HepG2 (cell line): ENCODE results near the gene MTG1. TPM values are rescaled to one million over a fixed set of nuclear protein-coding genes. Genes with fewer than 3 reads are reported as not detected.

Source experiments
- ATAC-seq: fragments of 200-7000 bp; cut with Tn5 transposase; 3 replicates; pipeline ENCODE4 v1.9.1; 2020; ENCODE audit warnings: mild to moderate bottlenecking, moderate library complexity
- BruUV-seq: library from RNA; stranded (reverse); fragments of 400-500 nt; replicated peaks from 2 replicates; lab custom pipeline; 2021; lab: Mats Ljungman, UMichigan
- CTCF ChIA-PET: fragments of 300-600 bp; formaldehyde crosslinking; extraction: SDS; loops from one replicate; lab custom pipeline; 2021; ENCODE audit warnings: low total read pairs, inconsistent platforms, low intra/inter-chr PET ratio; lab: Yijun Ruan, JAX
- POLR2A ChIA-PET: fragments of 350-600 bp; sonication (Branson Sonifier 250); formaldehyde crosslinking; loops from one replicate; lab custom pipeline; 2020; ENCODE audit warnings: antibody characterized with exemption, inconsistent platforms; lab: Yijun Ruan, JAX
- DNase-seq: peaks from one replicate; pipeline ENCODE4 v3.0.0-alpha.2; 2015; ENCODE audit warnings: low spot score
- FAIRE-seq: peaks from 3 replicates; lab custom pipeline; 2011; peaks lifted over from hg19 to GRCh38; lab: Jason Lieb, UNC
- H2AFZ ChIP-seq: one replicate; pipeline ENCODE4 v1.6.1; 2011; ENCODE audit warnings: low read length, inconsistent platforms
- H3K27ac ChIP-seq: fragments of 300-600 bp; 3 replicates; pipeline ENCODE4 v1.8.0; 2011; ENCODE audit warnings: mixed run types, mild to moderate bottlenecking, mixed read lengths, low read length, inconsistent platforms; ENCODE audit not compliant: insufficient read depth; ENCODE audit errors: extremely low read length
- H3K27me3 ChIP-seq, 2 experiments: fragments of 200-600 bp in 1 of 2; 2 replicates in 1 of 2; 3 replicates in 1 of 2; pipeline versions ENCODE4 v1.6.0 to v1.8.0; 2011; ENCODE audit warnings: low read length in 2 of 2, mild to moderate bottlenecking in 2 of 2, moderate library complexity in 2 of 2, inconsistent platforms in 1 of 2; ENCODE audit not compliant: insufficient read depth in 2 of 2, control insufficient read depth in 1 of 2
- H3K36me3 ChIP-seq, 2 experiments: fragments of 200-600 bp in 1 of 2; replicated peaks in 1 of 2; 2 replicates in 1 of 2; 3 replicates in 1 of 2; pipeline versions ENCODE4 v1.5.1 to v1.8.0; 2011; ENCODE audit warnings: low read length in 2 of 2, inconsistent platforms in 1 of 2; ENCODE audit not compliant: insufficient read depth in 2 of 2, control insufficient read depth in 1 of 2
- H3K4me1 ChIP-seq: 2 replicates; pipeline ENCODE4 v1.5.1; 2012; ENCODE audit warnings: low read length, inconsistent platforms; ENCODE audit not compliant: insufficient read depth
- H3K4me2 ChIP-seq: 2 replicates; pipeline ENCODE4 v1.6.0; 2011; ENCODE audit warnings: low read depth, low read length, inconsistent platforms
- H3K4me3 ChIP-seq, 3 experiments: fragments of 200-600 bp in 1 of 3; sonication (generic), shearing (Covaris generic) in 1 of 3; replicated peaks in 1 of 3; 2 replicates each; pipeline ENCODE4 v1.5.1; 2011 to 2016; ENCODE audit warnings: low read length in 3 of 3, inconsistent platforms in 2 of 3, low read depth in 2 of 3, mild to moderate bottlenecking in 2 of 3, control low read depth in 1 of 3, mixed read lengths in 1 of 3; ENCODE audit not compliant: insufficient read depth in 1 of 3
- H3K79me2 ChIP-seq: one replicate; pipeline ENCODE4 v1.6.1; 2011; ENCODE audit warnings: low read length, inconsistent platforms; ENCODE audit not compliant: insufficient read depth
- H3K9ac ChIP-seq: 2 replicates; pipeline ENCODE4 v1.6.0; 2011; ENCODE audit warnings: mild to moderate bottlenecking, low read depth, low read length, inconsistent platforms; ENCODE audit not compliant: insufficient read depth
- H3K9me3 ChIP-seq: 2 replicates; pipeline ENCODE4 v1.5.1; 2012; ENCODE audit warnings: mild to moderate bottlenecking, low read length
- H4K20me1 ChIP-seq: 2 replicates; pipeline ENCODE4 v1.6.0; 2011; ENCODE audit warnings: inconsistent platforms, mild to moderate bottlenecking, low read length, moderate library complexity; ENCODE audit not compliant: insufficient read depth
- ARID5B ChIP-seq: IDR thresholded peaks from 2 replicates; pipeline ENCODE4 v1.4.0; 2020; ENCODE audit warnings: mild to moderate bottlenecking, missing genetic modification reagents
- ARNT ChIP-seq: fragments of 450-650 bp; IDR thresholded peaks from 2 replicates; pipeline ENCODE4 v1.6.1; 2017
- ELF1 ChIP-seq: sonication (generic); formaldehyde crosslinking; IDR thresholded peaks from 2 replicates; pipeline ENCODE4 v1.4.0; 2020; ENCODE audit warnings: missing genetic modification reagents
- FOXO1 ChIP-seq: sonication (generic); formaldehyde crosslinking; IDR thresholded peaks from 2 replicates; pipeline ENCODE4 v1.4.0; 2020; ENCODE audit warnings: missing genetic modification reagents
- MYC ChIP-seq: sonication (generic); formaldehyde crosslinking; IDR thresholded peaks from 2 replicates; pipeline ENCODE4 v1.9.0; 2021; ENCODE audit warnings: missing genetic modification reagents, borderline replicate concordance
- POLR2AphosphoS5 ChIP-seq: IDR thresholded peaks from 2 replicates; pipeline ENCODE4 v1.6.1; 2012; ENCODE audit warnings: low read depth, low read length
- SALL1 ChIP-seq: sonication (generic); formaldehyde crosslinking; IDR thresholded peaks from 2 replicates; pipeline ENCODE4 v1.8.0; 2022; ENCODE audit warnings: mild to moderate bottlenecking, missing genetic modification reagents
- TMF1 ChIP-seq: sonication (generic); formaldehyde crosslinking; IDR thresholded peaks from 2 replicates; pipeline ENCODE4 v1.8.1; 2022; ENCODE audit warnings: low read depth, missing genetic modification reagents
- ZNF256 ChIP-seq: sonication (generic); formaldehyde crosslinking; conservative IDR thresholded peaks from 2 replicates; pipeline ENCODE4 v1.4.0; 2020; ENCODE audit warnings: missing genetic modification reagents
- ZNF292 ChIP-seq: sonication (generic); formaldehyde crosslinking; IDR thresholded peaks from 2 replicates; pipeline ENCODE4 v1.8.1; 2022; ENCODE audit warnings: mild to moderate bottlenecking, low read depth, missing genetic modification reagents, borderline replicate concordance
- ZNF34 ChIP-seq: sonication (generic); formaldehyde crosslinking; IDR thresholded peaks from 2 replicates; pipeline ENCODE4 v1.4.0; 2020; ENCODE audit warnings: mild to moderate bottlenecking, missing genetic modification reagents, borderline replicate concordance
- ZNF496 ChIP-seq: sonication (generic); formaldehyde crosslinking; IDR thresholded peaks from 2 replicates; pipeline ENCODE4 v1.8.1; 2023; ENCODE audit warnings: mild to moderate bottlenecking, moderate library complexity, missing genetic modification reagents; ENCODE audit not compliant: insufficient replicate concordance
- ZNF687 ChIP-seq: sonication (generic); formaldehyde crosslinking; IDR thresholded peaks from 2 replicates; pipeline ENCODE4 v1.5.1; 2020; ENCODE audit warnings: mild to moderate bottlenecking, missing genetic modification reagents, moderate library complexity
- ZNF7 ChIP-seq: IDR thresholded peaks from 2 replicates; pipeline ENCODE4 v1.6.1; 2016; ENCODE audit warnings: missing biosample characterization, missing genetic modification reagents
- WGBS: methylation state at CpG from one replicate; pipeline ENCODE4 v1.1.6; 2017; ENCODE audit warnings: low lambda C conversion rate; 5-methylcytosine and 5-hydroxymethylcytosine counted together
- in situ Hi-C: cut with HindIII; loops from 2 replicates; pipeline ENCODE4 v1.10.0; 2017; ENCODE audit warnings: low pct_unique_long_range_greater_than_20kb; ENCODE audit not compliant: extremely low pct_ligation_motif_present
- intact Hi-C: fragments of 100-400 bp; cut with micrococcal nuclease; formaldehyde crosslinking; loops from one replicate; pipeline ENCODE4 v1.10.0; 2022; ENCODE audit not compliant: unreplicated experiment
- polyA plus RNA-seq, 8 experiments: library from polyadenylated mRNA; depleted of rRNA in 3 of 8; stranded (reverse) in 7 of 8; unstranded in 1 of 8; fragments of >200 nt; fragmentation: Illumina TruSeq in 4 of 8; extraction: Trizol in 4 of 8; gene quantifications; 2 replicates each; pipeline versions ENCODE4 v1.2.1 to v1.2.3, GENCODE V29; 2011 to 2016; ENCODE audit warnings: low read depth in 4 of 8, missing spikeins in 1 of 8, mixed read lengths in 1 of 8; ENCODE audit not compliant: insufficient read depth in 1 of 8
- total RNA-seq, 5 experiments: library from RNA; depleted of rRNA; stranded (reverse); fragments of >200 nt; fragmentation: Illumina TruSeq; extraction: Trizol; gene quantifications; 2 replicates each; pipeline ENCODE4 v1.2.3, GENCODE V29; 2016; ENCODE audit warnings: low read depth in 1 of 5

The MTG1 gene
- total and polyA plus RNA-seq, 2 of the 13 experiments (the other 11 are each of a cell fraction or from before 2014, with no cell fraction given), result 42.0 to 103 TPM

GRCh38 chr10:133378251-133379096 lies 15.5 kb upstream of the MTG1 start:
- peaks cover 25% of the 10 kb centered on the region for H3K4me1 ChIP-seq
- BruUV-seq, result TSS peak; percentile 87
- H4K20me1 ChIP-seq, result no peaks in the 10 kb centered on the region
- in situ Hi-C loops (no loop called here), intact Hi-C loops (loop anchor here (10.0 kb wide), 1 partner anchor 54 kb away; no protein-coding TSS in a partner anchor)
- H2AFZ ChIP-seq, result no peak overlapping the region
- ChIA-PET CTCF (no interaction called here), POLR2A (interaction anchor here (1.1 to 4.6 kb wide), 8 partner anchors 10 to 54 kb away, joined by 4 to 78 read pairs (median 8); partner anchors contain the start of genes FUOM, MTG1 and PRAP1)
- peak overlapping the region; percentile 93 for H3K4me2 ChIP-seq
- H3K36me3 ChIP-seq, result no peaks in the 10 kb centered on the region
- peak overlapping the region; percentile 79 for H3K9ac ChIP-seq
- peak overlapping the region; percentile 56 to 86 (median 72) for H3K4me3 ChIP-seq
- H3K79me2 ChIP-seq, result no peaks in the 10 kb centered on the region
- peak overlapping the region; percentile 82 for H3K27ac ChIP-seq
- peak; percentile 46 for DNase-seq
- ATAC-seq, result peak; percentile 69
- peaks cover 0 to 3% of the 10 kb centered on the region in 2 experiments; a peak in 1 of 5 replicates for H3K27me3 ChIP-seq
- whole genome bisulfite sequencing, result 2% methylated on average over 15 of the region's 90 CpGs
- H3K9me3 ChIP-seq, result no peaks in the 10 kb centered on the region
- peak; percentile 8 for FAIRE-seq
- no peak for TF ChIP-seq ZNF7 (CRISPR knock-in tag)
- TF ChIP-seq ZNF292 (CRISPR knock-in tag), result peak; percentile 41; the same call in 1 of the 2 replicates
- peak; percentile 26; the same call in 1 of the 2 replicates for TF ChIP-seq ELF1 (CRISPR knock-in tag)
- peak; percentile 88 for TF ChIP-seq ZNF687 (CRISPR knock-in tag)
- no peak for TF ChIP-seq ARNT
- peak; percentile 80 for TF ChIP-seq POLR2AphosphoS5
- TF ChIP-seq FOXO1 (CRISPR knock-in tag), result peak; percentile 26; the same call in 1 of the 2 replicates
- peak; percentile 55; the same call in 1 of the 2 replicates for TF ChIP-seq ARID5B (CRISPR knock-in tag)
- no peak for TF ChIP-seq ZNF34 (CRISPR knock-in tag)
- peak; percentile 83 for TF ChIP-seq MYC (CRISPR knock-in tag)
- TF ChIP-seq ZNF496 (CRISPR knock-in tag), result no peak
- TF ChIP-seq TMF1 (CRISPR knock-in tag), result no peak; the same call in 1 of the 2 replicates
- peak; percentile 84 for TF ChIP-seq SALL1
- no peak for TF ChIP-seq ZNF256 (CRISPR knock-in tag)
